ENCODE data around the gene SYT2.
"Not testable (repeated sequence)": the region's sequence is repeated elsewhere in the genome, so short reads cannot be mapped to it uniquely, and the experiment has no call there.

SYT2 gene

DNA sequence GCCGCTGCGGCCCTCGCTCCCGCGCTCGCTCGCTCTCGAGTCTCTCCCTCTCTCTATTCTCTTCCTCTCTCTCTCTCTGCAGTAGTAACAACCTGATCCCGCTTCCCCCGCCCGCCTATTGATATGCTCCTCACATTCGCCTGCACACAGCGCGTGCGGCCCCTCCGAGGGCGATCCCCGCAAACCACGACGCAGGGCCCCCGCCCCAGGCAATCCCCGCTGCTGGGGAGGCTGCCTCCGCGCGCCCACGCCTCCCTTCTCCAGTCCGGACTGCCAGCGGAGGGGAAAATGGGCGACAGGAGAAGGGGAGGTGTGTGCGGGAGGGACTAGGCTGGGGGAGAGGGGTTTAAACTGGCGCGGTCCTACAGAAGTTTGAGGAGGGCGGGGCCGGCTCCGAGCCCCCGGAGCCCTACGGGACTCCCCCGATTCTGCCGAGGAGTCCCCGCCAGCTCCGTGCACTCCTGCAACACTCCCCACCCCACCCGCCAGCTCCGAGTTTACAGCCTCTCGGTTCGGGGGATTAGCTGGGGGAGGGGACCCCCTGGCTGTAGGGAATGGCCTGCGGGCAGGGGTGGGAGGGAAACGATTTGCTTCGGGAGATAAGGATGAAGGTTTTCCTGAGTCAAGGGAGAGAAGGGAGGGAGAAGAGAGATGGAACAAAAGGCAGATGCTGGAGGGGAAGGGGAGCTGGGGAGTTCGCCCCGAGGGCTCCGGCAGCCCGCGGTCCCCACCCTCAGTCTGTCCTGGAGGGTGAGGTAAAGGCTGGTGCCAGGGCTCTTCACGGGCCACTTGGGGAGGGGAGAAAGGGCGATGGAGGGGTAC lies 66.6 kb downstream of the SYT2 start:
- DNase-seq (ENCODE audit: low read depth): no peak

DNA sequence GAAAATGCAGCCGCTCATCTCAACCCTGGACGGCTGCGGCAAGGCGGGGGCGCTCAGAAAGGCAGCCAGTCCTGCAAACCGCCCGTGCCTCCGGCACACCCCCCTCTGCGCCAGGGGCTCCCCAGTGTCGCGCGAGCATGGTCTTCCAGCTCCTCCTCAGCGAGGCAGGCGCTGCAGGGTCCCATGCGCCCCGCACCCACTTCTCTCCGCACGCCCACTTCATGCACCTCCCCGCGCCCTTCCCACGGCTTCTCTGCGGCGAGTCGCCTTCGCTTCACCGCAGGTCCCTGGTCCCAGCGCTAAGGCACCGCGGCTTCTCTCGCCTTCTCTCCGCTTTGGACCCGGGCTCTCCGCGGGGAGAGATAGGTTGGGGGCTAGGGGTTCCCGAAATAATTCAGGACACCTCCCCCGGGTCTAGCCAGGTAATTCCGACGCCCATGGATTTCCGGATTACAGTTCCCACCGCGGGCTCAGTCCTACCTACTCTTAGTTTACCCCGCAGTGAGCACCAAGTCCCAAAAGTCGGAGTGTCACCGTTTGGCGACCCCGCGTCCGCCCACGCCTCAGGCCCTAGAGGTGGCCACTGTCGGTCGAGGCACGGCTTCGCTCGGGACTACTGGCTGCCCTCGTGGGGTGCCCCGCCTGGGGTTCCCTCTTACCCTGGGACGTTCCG lies 67.5 kb downstream of the SYT2 start:
- no peak for DNase-seq (ENCODE audit: low read depth)

GRCh38 chr1:202642212-202642611 lies 68.0 kb downstream of the SYT2 start:
- DNase-seq (ENCODE audit: low read depth): no peak

- DNase-seq (ENCODE audit: low read depth): no peak
Measured at GRCh38 chr1:202639500-202639899, 70.8 kb downstream of the SYT2 start.

DNA sequence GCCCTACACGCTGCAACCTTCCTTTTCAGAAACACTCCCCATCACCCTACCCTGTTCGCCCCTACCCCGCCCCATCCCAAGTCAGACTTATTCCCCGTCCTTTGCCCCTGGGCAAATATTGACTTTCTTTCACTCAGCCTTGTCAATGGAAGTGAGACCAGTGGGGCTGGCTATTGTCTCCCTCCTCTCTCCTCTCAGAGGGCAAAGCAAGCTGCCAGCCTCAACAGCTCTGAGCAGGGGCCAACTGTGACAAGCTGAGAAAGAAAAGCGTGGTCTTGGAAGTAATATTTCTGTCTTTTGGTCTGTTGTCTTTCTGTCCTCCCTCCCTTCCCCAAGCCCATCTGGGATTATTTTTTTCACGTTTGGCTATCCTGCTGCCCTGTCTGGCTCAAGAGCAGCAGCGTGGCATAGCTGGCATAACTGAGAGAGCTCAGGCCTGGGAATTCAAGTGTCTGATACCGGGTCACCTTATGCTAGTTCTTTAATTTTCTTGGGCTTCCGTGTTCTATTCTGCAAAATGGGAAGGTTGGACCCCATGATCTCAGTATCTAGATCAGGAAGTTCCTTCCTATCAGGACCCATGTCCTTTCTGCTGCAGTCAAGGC lies 71.5 kb downstream of the SYT2 start:
- not testable (repeated sequence) for DNase-seq (ENCODE audit: low read depth)

- DNase-seq (ENCODE audit: low read depth): no peak
Measured at GRCh38 chr1:202638019-202638700, 72.1 kb downstream of the SYT2 start.

DNA sequence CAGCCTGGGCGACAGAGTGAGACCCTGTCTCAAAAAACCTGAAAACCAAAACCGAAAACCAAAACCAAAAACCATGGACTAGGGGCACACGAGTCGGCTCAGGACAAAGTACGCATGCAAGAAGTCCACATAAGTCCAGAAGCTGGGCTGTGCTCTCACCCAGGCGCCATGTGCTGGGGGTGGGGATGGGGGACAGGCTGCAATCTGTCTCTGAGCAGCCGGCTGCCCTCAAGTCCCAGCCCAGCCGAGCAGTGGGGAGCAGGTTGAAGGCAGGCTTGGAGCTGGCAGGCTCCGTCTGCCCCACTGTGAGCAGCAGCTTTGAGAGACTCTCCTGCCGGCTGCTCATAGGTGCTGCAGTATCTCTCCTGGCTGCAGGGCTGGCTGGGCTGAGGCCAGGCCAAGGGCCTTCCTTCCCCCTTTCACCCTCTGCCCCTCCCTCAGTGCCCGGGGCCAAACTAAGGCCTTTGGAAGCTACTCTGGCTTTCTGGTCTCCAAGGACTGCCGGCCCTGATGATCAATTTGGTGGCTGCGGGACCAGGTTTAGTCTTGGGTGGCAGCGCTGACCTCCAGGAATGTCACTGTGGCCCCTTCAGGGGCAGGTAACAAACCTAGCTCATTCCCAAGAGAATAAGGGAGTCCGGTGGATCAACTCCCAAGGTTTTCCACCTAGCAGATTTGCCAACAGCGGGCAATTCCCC lies 72.8 kb downstream of the SYT2 start:
- DNase-seq (ENCODE audit: low read depth): not testable (repeated sequence)

- not testable (repeated sequence) for DNase-seq (ENCODE audit: low read depth)
Measured at GRCh38 chr1:202636171-202636570, 74.1 kb downstream of the SYT2 start.

GRCh38 chr1:202632241-202632640 lies 78.0 kb downstream of the SYT2 start:
- no peak for DNase-seq (ENCODE audit: low read depth)

DNA sequence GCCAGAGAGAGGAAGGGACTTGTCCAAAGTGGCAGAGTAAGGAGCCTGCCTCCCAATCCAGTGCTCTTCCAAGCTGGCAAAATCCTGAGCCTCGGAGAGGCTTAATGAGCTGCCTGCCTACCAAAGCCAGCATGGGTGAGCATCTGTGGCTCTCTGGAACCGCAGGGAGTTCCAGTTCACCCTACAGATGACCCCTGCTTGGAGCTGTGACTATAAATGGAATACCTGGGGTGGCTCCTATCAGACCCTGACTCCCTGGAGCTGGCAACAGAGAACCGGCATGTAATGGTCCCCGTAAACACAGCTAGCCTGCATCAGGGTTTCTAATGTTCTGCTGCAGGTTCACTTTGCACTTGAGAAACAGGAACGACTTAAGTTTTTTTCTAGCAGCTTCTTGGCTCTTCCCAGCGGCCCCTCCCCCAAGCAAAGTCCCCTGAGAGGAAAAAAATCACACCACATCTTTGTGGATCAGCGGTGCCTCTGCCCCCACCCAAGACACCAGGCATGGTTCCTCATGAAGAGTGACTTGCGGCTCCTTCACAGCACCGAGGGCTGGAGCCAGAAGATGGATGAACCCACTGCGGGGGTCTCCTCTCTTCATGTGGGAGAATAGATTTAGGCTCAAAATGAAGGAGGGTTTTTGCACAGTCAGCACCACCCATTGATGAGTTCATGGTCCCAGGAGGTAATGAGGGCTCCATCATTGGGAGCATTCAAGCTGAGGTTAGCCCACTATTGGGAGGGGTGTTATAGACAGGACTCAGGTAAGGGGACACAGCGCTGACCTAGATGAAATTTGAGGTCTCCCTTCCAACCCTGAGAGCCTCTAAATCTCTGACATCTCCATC lies 79.0 kb downstream of the SYT2 start:
- no peak for DNase-seq (ENCODE audit: low read depth)

- no peak for DNase-seq (ENCODE audit: low read depth)
Measured at GRCh38 chr1:202630541-202630940, 79.7 kb downstream of the SYT2 start.

DNA sequence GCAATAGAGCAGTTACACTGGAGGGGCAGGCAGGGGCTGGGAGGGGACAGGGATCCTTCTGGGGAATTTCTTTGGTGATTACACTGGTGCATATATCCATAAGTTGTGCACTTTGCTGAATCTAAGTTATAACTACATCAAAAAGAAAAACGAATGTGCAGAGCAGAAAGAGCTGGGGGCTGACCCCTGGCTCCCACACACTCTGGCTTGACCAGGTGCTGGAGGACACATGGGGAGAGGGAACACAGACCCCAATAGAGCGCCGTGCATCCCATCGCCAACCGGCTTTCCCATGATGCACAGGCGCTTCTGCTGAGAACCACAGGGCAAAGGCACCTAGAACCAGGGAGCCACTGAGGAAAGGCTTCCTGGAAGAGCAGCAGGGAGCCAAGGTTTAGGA lies 80.2 kb downstream of the SYT2 start:
- DNase-seq (ENCODE audit: low read depth): not testable (repeated sequence)

- not testable (repeated sequence) for DNase-seq (ENCODE audit: low read depth)
Measured at GRCh38 chr1:202629257-202629811, 80.9 kb downstream of the SYT2 start.

DNA sequence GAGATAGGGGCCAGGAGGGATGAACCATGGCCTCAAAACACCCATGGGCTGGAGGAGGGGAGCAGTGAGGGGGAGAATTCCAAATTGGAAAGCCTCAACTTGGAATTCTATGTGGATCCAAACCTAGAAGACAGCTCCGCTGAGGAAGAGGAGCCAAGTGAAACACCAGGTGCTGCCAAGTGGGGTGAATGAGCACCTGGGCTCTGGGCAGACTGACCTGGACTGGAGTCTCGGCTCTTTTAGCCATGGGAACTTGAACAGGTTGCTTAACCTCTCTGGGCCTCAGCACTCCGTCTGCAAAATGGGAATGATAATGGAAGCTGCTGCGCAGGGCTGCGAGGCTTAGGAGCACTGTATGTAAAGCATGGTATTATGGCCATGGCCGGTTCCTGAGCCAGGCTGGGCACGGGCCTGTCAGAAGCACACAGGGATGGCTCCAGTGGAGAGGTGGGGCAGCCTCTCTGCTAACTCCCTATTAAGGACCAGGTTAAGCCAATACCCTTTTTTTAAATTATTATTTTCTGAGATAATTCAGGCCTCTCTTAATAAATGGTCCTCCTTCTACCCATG lies 81.5 kb downstream of the SYT2 start:
- DNase-seq (ENCODE audit: low read depth): no peak

GRCh38 chr1:202627841-202628565 lies 82.3 kb downstream of the SYT2 start:
- DNase-seq (ENCODE audit: low read depth): no peak

- not testable (repeated sequence) for DNase-seq (ENCODE audit: low read depth)
Measured at GRCh38 chr1:202627036-202627435, 83.2 kb downstream of the SYT2 start.

DNA sequence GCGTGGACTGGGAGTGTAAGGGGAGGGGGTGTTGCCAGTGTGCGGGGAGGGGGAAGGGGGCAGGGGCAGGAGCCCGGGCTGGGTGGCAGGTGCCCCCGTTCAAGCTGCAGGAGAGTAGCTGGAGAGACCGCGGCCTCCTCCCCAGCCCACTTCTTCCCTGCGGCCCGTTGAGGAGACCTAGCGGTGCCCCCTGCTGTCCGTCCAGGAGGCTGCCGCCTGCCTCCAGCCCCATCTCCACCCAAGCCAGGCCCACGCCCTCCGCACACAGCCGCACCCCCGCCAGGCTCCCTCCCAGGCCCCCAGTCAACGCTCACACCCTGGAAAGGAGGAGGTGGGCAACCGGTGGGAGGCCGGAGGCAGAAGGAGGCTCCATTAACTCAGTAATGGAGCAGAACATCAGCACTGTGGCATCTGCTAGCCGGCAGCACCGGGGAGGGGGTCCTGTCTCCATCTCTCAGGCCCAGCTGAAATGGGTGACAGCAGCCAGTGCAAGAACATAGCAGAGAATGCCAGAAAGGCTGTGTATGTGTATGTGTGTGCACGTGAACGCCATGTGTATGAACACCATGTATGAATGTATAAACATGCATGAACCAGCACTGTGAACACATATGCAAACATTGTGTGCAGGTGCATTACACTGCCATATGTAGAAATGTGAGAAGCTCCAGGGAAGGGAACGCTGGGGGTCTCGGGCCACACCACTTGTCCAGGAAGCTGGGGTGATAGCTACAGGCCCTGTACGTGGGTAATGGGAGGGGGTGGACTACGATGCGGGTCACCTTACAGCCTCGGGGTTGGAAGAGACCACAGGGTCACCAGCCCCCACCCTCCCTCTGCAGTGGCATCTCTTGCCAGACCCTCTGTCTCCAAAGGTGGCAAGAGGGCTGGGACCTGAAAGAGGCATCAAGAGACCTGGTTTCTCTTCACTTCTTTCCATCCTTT lies 84.6 kb downstream of the SYT2 start:
- DNase-seq (ENCODE audit: low read depth): peak; percentile 13

DNA sequence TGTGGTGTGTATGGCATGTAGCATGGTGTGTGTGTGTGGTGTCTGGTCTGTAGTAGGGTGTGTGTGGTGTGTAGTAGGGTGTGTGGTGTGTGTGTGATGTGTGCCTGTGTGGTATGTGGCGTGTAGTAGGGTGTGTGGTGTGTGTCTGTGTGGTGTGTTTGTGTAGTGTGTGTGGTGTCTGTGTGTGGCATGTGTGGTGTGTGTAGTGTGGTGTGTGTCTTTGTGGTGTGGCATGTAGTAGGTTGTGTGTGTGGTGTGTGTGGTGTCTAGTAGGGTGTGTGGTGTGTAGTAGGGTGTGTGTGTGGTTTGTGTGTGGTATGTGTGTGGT lies 85.5 kb downstream of the SYT2 start:
- DNase-seq (ENCODE audit: low read depth): no peak
